ENCODE data around the gene IDI2. TPM values are rescaled to one million over a fixed set of nuclear protein-coding genes. Genes with fewer than 3 reads are reported as not detected.

IDI2 gene
- total RNA-seq, 1 experiment from 2014 or later = not detected

- CTCF ChIA-PET = no interaction called here
- Mint-ChIP-seq H3K4me1 (no peaks in the 10 kb centered on the region), H3K4me3 (no peak overlapping the region), H3K36me3 (peaks cover 94% of the 10 kb centered on the region), H3K27me3 (ENCODE audit: low read depth) (no peaks in the 10 kb centered on the region), H3K9me3 (no peaks in the 10 kb centered on the region), H3K27ac (no peak overlapping the region)
- TF ChIP-seq MXD4 (CRISPR knock-in tag; IDR thresholded peaks at IDR 0.05; ENCODE audit: borderline replicate concordance) = no peak
- TF ChIP-seq NFYB (CRISPR knock-in tag; conservative IDR thresholded peaks at IDR 0.05; ENCODE audit: low read depth) = no peak
- no peak for TF ChIP-seq FOXK1 (CRISPR knock-in tag; IDR thresholded peaks at IDR 0.05)
- no peak for TF ChIP-seq SP1 (CRISPR knock-in tag; conservative IDR thresholded peaks at IDR 0.05)
- no peak for TF ChIP-seq CREM (CRISPR knock-in tag; IDR thresholded peaks at IDR 0.05)
- no peak for TF ChIP-seq NR2C2 (CRISPR knock-in tag; IDR thresholded peaks at IDR 0.05)
- no peak for TF ChIP-seq ZNF281 (CRISPR knock-in tag; IDR thresholded peaks at IDR 0.05)
- no peak for TF ChIP-seq CBFB (CRISPR knock-in tag; IDR thresholded peaks at IDR 0.05; ENCODE audit: low read depth)
- TF ChIP-seq FOXP1 (CRISPR knock-in tag; IDR thresholded peaks at IDR 0.05; ENCODE audit: borderline replicate concordance) = no peak
- TF ChIP-seq FOXJ3 (CRISPR knock-in tag; IDR thresholded peaks at IDR 0.05; ENCODE audit: borderline replicate concordance) = no peak
- TF ChIP-seq RORB (CRISPR knock-in tag; IDR thresholded peaks at IDR 0.05) = no peak
- TF ChIP-seq ESRRA (CRISPR knock-in tag; IDR thresholded peaks at IDR 0.05; ENCODE audit: borderline replicate concordance) = no peak
- TF ChIP-seq EMX1 (CRISPR knock-in tag; IDR thresholded peaks at IDR 0.05) = no peak
- no peak for TF ChIP-seq ARID4B (CRISPR knock-in tag; IDR thresholded peaks at IDR 0.05; ENCODE audit: borderline replicate concordance)
- TF ChIP-seq KAT7 (CRISPR knock-in tag; IDR thresholded peaks at IDR 0.05; ENCODE audit: borderline replicate concordance) = no peak
- no peak for TF ChIP-seq MLX (CRISPR knock-in tag; IDR thresholded peaks at IDR 0.05)
- TF ChIP-seq USF1 (CRISPR knock-in tag; IDR thresholded peaks at IDR 0.05) = no peak
- TF ChIP-seq ZNF532 (CRISPR knock-in tag; IDR thresholded peaks at IDR 0.05; ENCODE audit: borderline replicate concordance) = no peak
- no peak for TF ChIP-seq FOXP4 (CRISPR knock-in tag; IDR thresholded peaks at IDR 0.05)
- POLR2A ChIA-PET = no interaction called here
- no peak for ATAC-seq
- no peak for DNase-seq (ENCODE audit: low spot score)
Measured at GRCh38 chr10:997266-998022, 28.2 kb downstream of the IDI2 start.
